Glomerular visceral epithelial cell (primary cell): ENCODE measurements around the gene PTPRU.

Experiments used
- DNase-seq: peaks from one replicate; pipeline ENCODE4 v3.0.0-alpha.2; 2016; ENCODE audit errors: extremely low spot score

Gene PTPRU

DNA sequence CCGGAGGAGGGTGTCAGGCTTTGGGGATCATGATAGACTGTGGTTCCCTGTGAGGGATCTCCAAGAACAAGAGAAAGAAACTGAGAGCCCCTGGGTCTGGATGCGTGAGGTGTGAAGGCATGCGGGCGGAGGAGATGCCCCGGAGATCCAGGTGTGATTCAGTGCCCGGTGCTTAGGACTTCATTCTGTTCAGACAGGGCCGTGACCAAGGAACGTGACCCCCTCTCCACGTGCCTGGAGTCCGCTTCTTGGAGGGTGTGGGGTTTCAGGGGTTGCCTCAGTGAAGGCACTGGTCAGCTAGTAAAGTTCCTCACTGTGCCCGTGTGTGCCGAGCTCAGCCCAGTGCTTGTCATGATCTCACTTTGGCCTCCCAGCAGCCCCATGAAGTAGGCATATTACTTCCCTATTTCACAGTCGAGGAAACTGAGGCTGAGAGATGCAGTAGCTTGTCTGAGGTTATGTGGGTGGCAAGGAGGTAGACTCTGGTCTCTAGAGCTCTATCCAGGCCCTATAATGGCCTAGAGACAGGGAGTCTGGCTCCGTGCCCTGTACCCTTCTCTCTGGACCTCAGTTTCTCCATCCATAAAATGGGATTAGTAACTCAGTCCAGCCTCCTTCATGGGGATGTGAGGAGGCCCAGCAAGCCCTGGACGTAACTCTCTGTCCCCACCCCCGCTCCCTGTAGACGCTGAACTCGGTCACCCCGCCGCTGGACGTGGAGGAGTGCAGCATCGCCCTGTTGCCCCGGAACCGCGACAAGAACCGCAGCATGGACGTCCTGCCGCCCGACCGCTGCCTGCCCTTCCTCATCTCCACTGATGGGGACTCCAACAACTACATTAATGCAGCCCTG lies 81.0 kb downstream of the PTPRU start:
- DNase-seq: no peak

- DNase-seq: no peak
These were observed 81.7 kb downstream of the PTPRU start for GRCh38 chr1:29317916-29318530.

DNA sequence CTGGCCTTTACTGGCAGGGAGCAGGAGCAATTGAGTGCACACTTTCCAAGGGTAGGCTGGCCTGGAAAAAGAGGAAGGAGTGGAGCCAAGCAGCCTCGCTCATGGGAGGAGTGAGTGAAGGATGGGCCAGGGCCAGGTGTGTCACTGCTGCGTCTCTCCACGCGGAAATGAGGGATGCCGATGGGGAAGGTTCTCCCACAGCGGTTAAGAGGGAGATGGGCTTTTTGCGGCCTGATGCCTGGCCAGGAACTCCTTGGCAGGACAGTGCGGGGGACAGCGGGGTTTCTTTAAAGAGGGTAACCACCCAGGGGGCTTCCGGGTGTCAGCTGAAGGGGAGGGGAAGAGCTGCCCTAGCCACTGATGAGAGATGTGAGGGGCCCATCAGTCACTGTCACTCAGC lies 82.4 kb downstream of the PTPRU start:
- no peak for DNase-seq

GRCh38 chr1:29319300-29320110 lies 83.2 kb downstream of the PTPRU start:
- no peak for DNase-seq

DNA sequence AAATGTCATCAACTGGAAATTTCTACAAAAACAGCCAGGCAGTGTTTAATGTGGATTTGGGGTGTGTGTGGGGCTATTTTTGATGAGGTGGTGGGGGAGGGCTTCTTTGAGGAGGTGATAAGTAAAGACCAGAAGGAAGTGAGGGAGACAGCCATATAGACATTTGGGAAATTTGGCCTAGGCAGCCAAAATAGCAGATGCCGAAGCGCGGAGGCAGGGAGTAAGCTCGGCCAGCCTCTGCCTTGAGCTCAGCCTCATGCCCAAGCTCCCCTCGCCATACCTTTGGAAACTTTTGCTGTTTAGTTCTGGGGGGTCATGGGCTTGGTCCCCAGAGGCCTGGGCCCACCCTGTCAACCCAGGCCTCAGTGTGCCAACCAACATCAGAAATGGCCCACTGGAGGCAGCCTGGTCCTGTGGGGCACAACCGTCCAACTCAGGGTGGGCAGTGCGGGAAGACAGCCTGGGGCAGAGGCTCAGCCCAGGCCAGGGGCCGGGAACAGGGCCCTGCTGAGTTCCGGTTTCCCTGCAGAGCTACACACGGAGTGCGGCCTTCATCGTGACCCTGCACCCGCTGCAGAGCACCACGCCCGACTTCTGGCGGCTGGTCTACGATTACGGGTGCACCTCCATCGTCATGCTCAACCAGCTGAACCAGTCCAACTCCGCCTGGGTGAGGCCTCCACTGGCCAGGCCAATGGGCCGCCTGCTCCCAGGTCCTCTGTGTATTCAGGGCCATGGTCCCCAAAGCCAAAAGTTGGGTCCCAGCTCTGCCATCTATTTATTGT lies 84.0 kb downstream of the PTPRU start:
- DNase-seq: no peak

DNA sequence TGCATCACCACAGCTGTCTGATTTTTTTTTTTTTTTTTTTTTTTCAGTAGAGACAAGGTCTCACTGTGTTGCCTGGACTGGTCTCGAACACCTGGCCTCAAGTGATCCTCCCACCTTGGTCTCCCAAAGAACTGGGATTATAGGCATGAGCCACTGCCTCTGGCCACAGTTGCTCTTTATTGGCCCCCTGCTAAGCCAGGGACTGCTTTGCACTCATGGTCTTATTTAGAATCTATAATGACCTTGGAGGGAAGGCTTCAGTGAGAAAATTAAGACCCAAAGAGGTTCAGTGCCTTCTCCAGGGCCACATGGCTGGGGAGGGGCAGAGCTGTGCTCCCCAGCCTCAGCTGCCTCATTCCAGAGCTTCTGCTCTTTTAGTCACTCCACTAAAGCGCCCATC lies 84.9 kb downstream of the PTPRU start:
- DNase-seq: no peak

GRCh38 chr1:29322147-29322694 lies 85.9 kb downstream of the PTPRU start:
- no peak for DNase-seq

- DNase-seq: no peak
These were observed 86.7 kb downstream of the PTPRU start for GRCh38 chr1:29322861-29323585.

DNA sequence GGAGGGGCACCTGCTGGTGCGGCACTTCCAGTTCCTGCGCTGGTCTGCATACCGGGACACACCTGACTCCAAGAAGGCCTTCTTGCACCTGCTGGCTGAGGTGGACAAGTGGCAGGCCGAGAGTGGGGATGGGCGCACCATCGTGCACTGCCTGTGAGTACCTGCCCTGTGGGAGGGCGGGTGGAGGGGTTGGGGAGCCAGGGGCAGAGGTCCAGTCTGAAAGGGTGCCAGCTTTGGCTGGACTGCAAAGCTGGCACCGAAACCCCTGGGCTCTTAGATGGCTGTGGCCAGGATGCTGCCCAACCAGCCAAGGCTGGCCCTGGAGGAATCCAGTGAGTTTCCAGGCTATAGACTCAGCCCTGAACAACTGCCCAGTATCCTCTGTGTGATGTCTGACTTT lies 87.3 kb downstream of the PTPRU start:
- DNase-seq: no peak

DNA sequence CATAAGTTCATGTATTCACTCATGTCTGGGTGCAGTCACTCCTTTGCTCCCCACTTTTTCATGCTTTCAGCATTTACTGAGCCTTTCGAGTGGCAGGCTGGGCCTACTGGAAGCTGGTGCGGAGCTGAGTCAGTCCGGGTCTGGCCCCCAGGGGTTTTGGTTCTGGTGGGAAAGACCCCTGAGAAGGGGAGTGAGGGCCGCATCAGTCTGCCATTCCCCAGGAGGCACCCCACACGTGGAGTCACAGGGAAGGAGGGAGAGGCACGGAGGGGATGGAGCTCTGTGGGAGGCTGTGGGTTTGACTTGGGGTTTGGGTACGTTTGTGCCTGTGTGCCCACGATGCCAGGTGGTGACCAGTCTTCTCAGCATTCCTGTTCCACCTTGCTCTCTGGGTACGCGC lies 87.9 kb downstream of the PTPRU start:
- no peak for DNase-seq

DNA sequence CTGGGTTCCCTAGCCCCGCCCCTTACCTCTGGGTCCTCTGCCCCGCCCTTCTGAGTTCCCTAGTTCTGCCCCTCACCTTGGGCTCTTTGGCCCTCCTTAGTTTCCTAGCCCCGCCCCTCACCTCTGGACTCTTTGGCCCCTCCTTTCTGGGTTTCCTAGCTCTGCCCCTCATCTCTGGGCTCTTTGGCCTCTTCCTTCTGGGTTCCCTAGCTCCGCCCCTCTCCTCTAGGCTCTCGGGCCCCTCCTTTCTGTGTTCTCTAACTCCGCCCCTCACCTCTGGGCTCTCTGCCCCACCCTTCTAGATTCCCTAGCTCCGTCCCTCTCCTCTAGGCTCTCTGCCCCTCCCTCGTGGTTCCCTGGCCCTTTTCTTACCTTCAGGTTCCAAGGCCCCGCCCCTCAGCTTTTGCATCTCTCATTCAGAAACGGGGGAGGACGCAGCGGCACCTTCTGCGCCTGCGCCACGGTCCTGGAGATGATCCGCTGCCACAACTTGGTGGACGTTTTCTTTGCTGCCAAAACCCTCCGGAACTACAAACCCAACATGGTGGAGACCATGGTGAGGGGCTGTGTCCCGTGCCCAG lies 88.5 kb downstream of the PTPRU start:
- DNase-seq: no peak

DNA sequence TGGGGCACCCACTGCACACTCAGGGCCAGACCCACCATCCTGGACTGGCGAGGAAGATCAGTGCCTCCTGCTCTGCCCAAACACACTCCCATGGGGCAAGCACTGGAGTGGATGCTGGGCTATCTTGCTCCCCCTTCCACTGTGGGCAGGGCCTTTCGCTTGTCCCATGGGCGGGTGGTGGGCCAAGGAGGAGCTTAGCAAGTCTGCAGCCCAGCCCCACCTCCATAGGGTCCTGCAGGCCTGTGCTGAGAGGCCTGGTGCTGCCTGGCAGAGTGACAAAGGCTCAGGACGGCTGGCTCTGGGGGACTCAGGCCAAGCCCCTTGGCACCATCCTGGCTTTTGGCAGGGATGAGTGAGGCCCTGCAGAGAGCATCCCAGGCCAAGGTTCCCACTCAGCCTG lies 89.4 kb downstream of the PTPRU start:
- DNase-seq: no peak

- DNase-seq: no peak
These were observed 89.8 kb downstream of the PTPRU start for GRCh38 chr1:29326123-29326522.

GRCh38 chr1:29327223-29327935 lies 91.1 kb downstream of the PTPRU start:
- DNase-seq: no peak

- DNase-seq: no peak
These were observed 92.9 kb downstream of the PTPRU start for GRCh38 chr1:29329022-29329775.

- DNase-seq: no peak
These were observed 93.8 kb downstream of the PTPRU start for GRCh38 chr1:29330089-29330488.

GRCh38 chr1:29330856-29331255 lies 94.5 kb downstream of the PTPRU start:
- DNase-seq: no peak

DNA sequence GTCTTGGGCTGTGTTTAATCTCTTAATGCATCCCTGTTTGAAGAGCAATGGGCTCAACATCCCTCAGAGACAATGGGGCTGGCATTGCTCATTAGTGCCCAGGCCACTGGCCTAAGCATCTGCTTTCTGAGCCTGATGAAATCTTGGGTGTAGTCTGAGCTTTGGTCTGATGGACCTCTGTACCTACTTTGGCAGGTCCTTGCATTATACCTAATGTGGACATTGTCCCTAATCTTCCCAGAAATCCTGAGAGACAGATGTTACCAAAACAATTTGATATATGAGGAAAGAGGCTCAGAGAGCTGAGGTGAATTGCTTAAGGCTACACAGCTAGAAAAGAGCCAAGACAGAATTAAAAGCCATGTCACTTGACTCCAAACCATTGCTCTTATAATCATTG lies 95.0 kb downstream of the PTPRU start:
- DNase-seq: no peak

GRCh38 chr1:29331729-29332128 lies 95.4 kb downstream of the PTPRU start:
- DNase-seq: no peak
